ENCODE data around the gene FAM216B.
"Not testable (repeated sequence)": the region's sequence is repeated elsewhere in the genome, so short reads cannot be mapped to it uniquely, and the experiment has no call there.

FAM216B gene

GRCh38 chr13:42781352-42781751, at the start of gene FAM216B:
Gene FAM216B, plus strand, starts transcription at chr13:42781584. Its CDS starts 2,484 bp downstream, at chr13:42784068.
- DNase-seq (ENCODE audit: low read depth), result no peak

- DNase-seq (ENCODE audit: low read depth), result no peak
Measured at GRCh38 chr13:42732073-42732472, 49.3 kb upstream of the FAM216B start.

DNA sequence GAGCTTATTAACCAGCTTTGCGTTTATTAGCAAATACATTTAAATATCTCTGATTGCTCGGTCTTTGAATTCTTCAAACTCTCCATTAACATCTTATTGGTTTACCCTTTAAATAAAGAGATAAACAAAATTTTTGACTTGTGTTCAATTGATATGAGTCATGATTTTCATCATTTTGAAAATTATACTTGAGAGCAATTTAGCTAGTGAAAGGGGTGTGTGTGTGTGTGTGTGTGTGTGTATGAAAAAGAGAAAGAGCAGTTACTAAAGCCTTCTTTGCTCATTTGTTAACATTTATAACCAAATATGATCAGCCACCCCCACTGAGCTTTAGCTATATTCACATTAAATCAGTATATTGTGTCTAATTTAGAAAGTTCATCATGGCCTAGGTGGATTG, 48.3 kb upstream of the FAM216B start:
- DNase-seq (ENCODE audit: low read depth), result no peak

DNA sequence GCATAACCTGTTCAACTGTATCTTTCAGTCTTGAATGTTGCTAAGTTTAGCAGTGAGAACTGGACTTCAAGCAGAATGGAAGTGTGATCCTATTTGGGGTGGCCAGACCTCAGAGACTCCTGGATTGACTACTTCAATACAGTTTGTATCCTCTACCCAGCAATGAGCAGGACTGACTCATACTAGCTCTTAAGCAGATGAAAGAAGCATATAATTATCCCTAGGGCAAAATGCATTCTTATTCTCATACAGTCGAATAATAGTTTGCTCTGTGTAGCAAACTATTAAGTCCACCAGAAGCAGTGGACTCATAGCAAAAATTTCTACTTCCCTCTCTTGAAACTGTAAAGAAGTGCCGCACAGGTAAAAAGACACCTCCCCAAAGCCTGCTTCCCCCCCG, 46.4 kb upstream of the FAM216B start:
- DNase-seq (ENCODE audit: low read depth), result no peak

- DNase-seq (ENCODE audit: low read depth), result no peak
Measured at GRCh38 chr13:42740753-42741152, 40.6 kb upstream of the FAM216B start.

DNA sequence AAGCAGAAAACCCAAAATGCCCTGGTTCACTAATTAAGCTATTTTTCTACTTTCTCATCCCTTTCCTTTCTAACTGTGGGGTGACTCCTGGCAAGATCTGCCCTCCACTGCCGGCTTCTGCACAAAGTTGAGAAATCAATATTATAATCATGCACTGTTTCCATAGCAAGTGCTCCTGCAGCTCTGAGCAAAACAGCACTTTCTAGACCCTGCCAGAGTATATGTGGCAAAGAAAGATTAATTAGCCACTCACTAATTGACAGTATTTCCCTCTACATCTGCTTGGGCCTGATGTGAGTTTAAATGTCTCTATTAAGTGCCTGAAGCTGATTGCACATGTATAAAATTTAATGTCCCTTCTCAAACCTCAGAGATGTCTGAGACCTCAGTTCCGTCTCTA, 39.5 kb upstream of the FAM216B start:
- DNase-seq (ENCODE audit: low read depth), result no peak

DNA sequence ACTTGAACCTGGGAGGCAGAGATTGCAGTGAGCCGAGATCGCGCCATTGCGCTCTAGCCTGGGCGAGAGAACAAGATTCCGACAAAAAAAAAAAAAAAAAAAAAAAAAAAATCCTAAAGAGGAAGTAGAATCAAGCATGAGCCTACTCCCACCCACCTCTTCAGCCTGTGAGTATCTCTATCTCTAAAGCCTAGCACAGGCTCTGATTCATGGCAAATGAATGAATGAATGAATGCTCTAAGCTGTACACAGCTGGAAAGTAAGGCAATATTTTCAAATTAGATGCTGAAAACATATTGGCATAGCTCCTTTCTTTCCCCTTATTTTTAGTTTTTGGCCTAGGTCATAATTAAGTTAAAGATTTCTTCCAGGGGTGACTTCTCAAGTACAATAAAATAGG, 35.7 kb upstream of the FAM216B start:
- DNase-seq (ENCODE audit: low read depth), result no peak

DNA sequence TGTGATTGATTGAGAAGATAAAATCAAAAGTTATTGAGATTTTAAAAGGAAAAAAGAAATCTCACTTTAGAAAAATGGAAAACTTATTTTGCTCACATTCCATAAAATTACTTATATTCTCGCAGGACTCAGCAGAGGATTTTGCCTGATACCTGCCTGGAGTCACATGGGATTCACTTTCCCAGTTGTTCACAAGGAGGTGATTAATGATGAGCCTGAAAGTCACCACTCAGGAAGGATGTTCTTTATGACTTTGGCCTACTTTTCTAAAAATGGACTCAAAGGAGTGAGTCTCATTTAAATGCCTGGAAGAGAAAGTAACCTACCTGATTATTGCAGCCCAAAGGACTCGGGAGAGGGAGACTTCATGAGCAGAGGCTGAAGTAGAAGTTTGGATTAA, 34.5 kb upstream of the FAM216B start:
- no peak for DNase-seq (ENCODE audit: low read depth)

DNA sequence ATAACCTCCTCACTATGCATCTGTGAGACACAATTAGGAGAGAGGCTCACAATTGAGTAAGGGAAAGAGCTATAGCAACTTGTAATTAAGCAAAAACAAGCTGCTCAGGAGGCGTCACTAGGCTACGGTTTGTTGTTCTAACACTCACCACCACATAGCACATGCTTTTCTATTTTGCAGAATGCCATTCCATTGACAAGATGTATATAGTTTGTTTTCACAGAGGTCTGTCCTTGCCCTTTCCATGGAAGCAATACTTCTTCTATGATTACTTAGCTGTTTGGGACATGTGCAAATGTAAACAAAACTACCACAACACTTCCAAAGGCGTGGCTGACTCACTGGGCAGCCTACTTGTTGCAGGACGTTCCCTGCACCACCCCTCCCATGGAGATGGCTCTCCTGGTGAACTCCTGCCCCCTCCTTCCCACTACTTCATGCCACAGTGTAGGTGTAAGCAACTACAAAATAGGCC, 33.9 kb upstream of the FAM216B start:
- peak; percentile 99 for DNase-seq (ENCODE audit: low read depth)

GRCh38 chr13:42750794-42751193, 30.6 kb upstream of the FAM216B start:
- DNase-seq (ENCODE audit: low read depth), result no peak

GRCh38 chr13:42751693-42752092, 29.7 kb upstream of the FAM216B start:
- DNase-seq (ENCODE audit: low read depth), result no peak

DNA sequence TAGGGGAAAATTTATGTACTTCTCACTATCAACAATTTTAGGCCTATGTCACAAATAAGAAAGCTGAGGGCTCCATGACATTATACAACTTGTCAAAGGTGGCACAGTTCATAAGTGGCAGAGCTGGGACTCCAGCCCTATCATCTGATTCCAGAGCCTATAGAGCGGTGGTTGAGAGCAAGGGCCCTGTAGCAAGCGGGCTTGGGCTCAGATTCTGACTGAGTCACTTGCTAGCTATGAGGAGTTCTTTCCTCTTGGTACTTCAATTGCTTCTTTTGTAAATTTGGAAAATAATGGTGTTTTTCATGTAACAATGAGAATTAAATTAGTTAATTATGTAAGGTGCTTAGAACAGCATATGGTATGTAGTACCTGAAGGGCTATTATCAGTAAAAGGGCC, 28.7 kb upstream of the FAM216B start:
- DNase-seq (ENCODE audit: low read depth), result no peak

DNA sequence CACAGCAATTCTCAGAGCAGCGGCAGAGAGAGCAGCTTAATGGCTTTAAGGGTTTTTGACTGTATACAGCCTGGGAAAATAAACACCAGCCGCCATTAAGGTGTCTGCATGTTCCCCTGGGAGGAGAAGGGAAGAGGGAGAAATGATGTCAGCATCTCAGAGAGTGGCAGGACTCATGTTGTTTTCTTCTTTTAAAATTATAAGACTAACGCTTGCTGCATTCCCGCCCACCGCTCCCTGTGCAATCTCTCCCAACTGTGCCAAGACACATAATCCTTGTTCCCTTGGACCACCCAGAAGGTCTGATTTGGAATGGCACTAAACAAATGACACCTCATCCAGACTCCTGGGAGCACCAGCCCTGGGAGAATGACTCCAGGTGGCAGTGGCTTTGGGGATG, 27.7 kb upstream of the FAM216B start:
- no peak for DNase-seq (ENCODE audit: low read depth)

DNA sequence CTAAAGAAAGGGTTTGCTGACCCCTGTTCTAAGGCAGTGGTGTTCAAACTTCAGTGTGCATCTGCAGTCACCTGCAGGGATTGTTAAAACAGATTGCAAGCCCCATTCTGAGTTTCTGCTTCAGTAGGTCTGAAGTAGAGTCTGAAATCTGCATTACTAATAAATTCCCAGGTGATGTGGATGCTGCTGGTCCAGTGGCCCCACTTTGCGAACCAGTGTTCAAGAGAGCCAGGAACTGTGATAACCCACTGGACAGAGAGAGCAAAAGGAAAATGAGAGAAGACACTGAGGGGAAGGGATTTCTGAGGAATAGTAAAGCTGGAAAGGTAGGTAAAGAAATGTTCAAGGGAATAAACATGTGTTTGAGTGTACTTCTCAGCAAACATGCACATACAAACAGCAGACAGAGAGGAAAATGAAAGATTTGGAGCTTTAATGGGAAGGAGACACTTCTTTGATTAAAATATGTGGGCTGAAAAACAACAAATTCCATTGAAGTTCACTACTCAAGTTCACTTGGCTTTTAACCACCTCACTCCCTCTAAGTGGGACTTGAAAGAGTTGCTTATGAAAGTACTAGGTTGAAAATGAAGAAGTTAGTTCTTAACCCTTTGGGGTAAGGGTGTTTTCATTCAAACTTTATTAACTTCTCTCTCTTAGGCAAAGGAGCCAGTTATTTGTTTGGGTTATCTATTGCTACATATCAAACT, 26.4 kb upstream of the FAM216B start:
- DNase-seq (ENCODE audit: low read depth), result no peak

- DNase-seq (ENCODE audit: low read depth), result no peak
Measured at GRCh38 chr13:42757678-42758420, 23.5 kb upstream of the FAM216B start.

- DNase-seq (ENCODE audit: low read depth), result no peak
Measured at GRCh38 chr13:42758515-42758914, 22.9 kb upstream of the FAM216B start.

DNA sequence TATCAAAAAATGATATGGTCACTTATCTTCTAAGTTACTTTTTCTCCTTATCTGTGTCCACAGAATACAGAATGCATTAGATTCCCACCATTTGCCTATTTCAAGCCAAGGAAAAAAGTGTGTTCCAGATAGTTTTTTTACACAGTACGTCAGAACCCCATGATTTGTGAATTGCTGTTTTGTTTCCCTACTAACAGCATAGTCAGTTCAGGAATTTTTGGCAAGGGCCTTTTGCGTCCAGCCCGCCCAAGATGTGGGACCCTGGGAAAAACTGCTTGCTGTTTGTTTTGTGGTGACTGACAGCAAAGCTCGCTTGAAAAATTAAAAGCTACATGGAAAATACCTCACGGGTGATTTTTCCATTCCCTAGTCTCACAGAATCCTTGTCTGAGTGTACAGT, 20.4 kb upstream of the FAM216B start:
- no peak for DNase-seq (ENCODE audit: low read depth)

DNA sequence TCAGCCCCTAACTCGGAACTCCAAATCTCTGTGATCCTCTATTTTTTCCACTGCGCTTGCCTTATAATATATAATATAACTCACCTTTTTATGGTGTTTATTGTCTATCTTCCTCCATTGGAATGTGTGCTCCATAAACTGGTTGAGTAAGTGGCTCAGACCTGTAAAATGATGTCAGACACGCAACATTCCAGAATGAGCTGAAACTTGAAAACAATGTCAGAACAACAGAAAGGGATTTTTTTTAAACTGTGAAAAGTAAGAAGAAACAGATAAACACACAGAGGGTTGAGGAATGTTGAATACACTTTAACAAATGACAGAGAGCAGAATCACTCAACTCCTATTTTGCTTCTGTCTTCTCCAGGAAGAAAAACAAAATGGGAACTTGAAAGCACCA, 19.1 kb upstream of the FAM216B start:
- no peak for DNase-seq (ENCODE audit: low read depth)

DNA sequence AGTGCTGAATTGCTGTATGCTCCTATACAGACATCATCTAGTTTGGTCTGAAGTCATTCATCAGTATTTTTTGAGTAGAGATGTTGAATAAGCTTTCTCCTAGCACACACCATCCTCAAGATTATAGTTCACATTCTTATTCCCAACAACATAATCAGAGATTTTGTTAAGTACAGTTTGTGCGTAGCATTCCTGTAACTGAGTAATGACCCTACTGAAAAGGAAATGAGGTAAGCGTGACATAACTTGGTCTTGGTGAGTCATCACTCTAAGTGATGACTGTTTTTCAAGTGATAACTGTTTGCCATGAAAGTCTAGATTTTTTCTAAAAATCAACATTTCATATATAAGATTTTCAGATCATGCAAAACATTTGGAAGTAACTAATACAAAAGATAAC, 18.5 kb upstream of the FAM216B start:
- DNase-seq (ENCODE audit: low read depth), result peak; percentile 90

GRCh38 chr13:42766016-42766415, 15.4 kb upstream of the FAM216B start:
- no peak for DNase-seq (ENCODE audit: low read depth)

GRCh38 chr13:42769650-42770049, 11.7 kb upstream of the FAM216B start:
- DNase-seq (ENCODE audit: low read depth), result no peak

DNA sequence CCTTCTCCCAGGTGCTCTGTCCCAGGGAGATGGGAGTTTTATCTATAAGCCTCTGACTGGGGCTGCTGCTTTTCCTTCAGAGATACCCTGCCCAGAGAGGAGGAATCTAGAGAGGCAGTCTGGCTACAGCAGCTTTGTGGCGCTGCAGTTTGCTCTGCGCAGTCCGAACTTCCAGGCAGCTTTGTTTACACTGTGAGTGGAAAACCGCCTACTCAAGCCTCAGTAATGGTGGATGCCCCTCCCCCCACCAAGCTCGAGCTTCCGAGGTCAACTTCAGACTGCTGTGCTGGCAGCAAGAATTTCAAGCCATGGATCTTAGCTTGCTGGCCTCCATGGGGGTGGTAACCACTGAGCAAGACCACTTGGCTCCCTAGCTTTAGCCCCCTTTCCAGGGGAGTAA, 4.8 kb upstream of the FAM216B start:
- not testable (repeated sequence) for DNase-seq (ENCODE audit: low read depth)

DNA sequence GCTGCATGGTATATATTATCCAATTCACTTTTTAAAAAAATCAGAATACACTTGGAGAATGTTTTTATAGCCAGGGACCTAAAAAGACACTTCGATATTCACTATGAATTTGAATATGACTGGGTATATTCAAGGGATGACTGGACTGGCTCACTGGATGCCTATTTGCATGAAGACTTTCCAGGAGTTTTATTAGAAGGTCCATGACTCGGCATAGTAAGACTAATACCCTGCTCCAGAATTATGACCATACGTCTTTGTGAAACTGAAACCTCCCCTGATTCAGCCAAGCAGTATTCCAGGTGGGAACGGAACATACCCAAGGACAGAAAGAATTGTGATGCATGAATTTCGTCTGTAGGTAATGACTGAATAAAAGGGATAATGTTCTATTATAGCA, 3.9 kb upstream of the FAM216B start:
- DNase-seq (ENCODE audit: low read depth), result no peak

DNA sequence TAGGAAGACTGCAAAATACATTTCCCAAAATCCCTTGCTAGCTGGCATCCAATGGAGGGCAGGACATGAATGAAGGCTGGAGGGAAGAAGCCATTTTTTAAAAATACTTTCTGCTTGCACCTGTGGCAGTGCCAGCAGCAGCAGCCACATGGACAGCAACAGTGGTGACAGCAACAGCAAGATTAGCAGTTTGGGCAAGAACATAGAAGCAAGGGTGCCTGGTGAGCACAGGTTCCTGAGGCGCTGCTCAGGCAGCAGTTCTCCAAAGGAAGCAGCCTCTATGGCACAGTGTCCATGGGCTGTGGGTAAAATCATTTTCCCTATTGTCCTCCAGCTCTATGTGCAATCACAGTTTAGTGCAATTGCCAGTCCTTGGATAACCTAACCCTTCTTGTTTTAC, 1.3 kb upstream of the FAM216B start:
- DNase-seq (ENCODE audit: low read depth), result no peak

Data from non-pigmented ciliary epithelial cell (primary cell).